Measurements from ENCODE around the gene FAM149A. TPM values are rescaled to one million over a fixed set of nuclear protein-coding genes. Genes with fewer than 3 reads are reported as not detected.

FAM149A gene
- total and polyA plus RNA-seq, 12 donors, result 1.3 to 6.8 (median 3.3) TPM

- no peaks in the 10 kb centered on the region for H3K27me3 ChIP-seq
- H3K4me3 ChIP-seq, result no peak overlapping the region
- no peaks in the 10 kb centered on the region for H3K9me3 ChIP-seq (replicated peaks in 1 of 3)
- TF ChIP-seq POLR2A (IDR thresholded peaks at IDR 0.05) (no peak), CTCF (IDR thresholded peaks at IDR 0.05) (no peak)
- no peak overlapping the region for H3K27ac ChIP-seq
- intact Hi-C loops (cut with DNase I), result no loop called here
- H3K4me1 ChIP-seq (replicated peaks in 1 of 2), result no peaks in the 10 kb centered on the region
- WGBS, 4 donors, result 81 to 89% (median 84%) methylated on average over 15 of the region's 15 CpGs
- DNase-seq, result no peak
- no peaks in the 10 kb centered on the region for H3K36me3 ChIP-seq (replicated peaks in 1 of 2)
Observed at GRCh38 chr4:186081202-186081807, 23.2 kb upstream of the FAM149A start.

DNA sequence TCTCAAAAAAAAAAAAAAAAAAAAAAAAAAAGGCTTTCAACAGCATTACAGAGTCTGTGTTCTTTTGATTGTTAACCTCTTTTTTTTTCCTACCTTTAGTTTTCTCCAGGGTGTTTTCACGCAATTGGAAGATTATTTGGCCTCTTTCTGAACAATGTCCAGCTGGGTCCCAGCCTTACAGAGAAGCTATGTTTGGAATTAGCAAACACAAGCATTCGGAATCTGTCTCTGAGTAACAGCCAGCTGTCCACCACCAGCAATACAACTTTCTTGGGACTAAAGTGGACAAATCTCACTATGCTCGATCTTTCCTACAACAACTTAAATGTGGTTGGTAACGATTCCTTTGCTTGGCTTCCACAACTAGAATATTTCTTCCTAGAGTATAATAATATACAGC lies 22.3 kb upstream of the FAM149A start:
- H3K27ac ChIP-seq, result no peak overlapping the region
- no peaks in the 10 kb centered on the region for H3K36me3 ChIP-seq (replicated peaks in 1 of 2)
- DNase-seq, result no peak
- intact Hi-C loops (cut with DNase I), result no loop called here
- no peaks in the 10 kb centered on the region for H3K27me3 ChIP-seq
- no peak for TF ChIP-seq POLR2A (IDR thresholded peaks at IDR 0.05)
- TF ChIP-seq CTCF (IDR thresholded peaks at IDR 0.05), result no peak
- no peaks in the 10 kb centered on the region for H3K9me3 ChIP-seq (replicated peaks in 1 of 3)
- H3K4me1 ChIP-seq (replicated peaks in 1 of 2), result no peaks in the 10 kb centered on the region
- H3K4me3 ChIP-seq, result no peak overlapping the region
- WGBS, 4 donors, result 79 to 87% (median 83%) methylated on average over 4 of the region's 4 CpGs

- TF ChIP-seq POLR2A (IDR thresholded peaks at IDR 0.05) (no peak), CTCF (IDR thresholded peaks at IDR 0.05) (no peak)
- DNase-seq, result no peak
- no peak overlapping the region for H3K27ac ChIP-seq
- no peak overlapping the region for H3K4me3 ChIP-seq
- no peaks in the 10 kb centered on the region for H3K9me3 ChIP-seq (replicated peaks in 1 of 3)
- no peaks in the 10 kb centered on the region for H3K4me1 ChIP-seq (replicated peaks in 1 of 2)
- no peaks in the 10 kb centered on the region for H3K36me3 ChIP-seq (replicated peaks in 1 of 2)
- intact Hi-C loops (cut with DNase I), result no loop called here
- no peaks in the 10 kb centered on the region for H3K27me3 ChIP-seq
Observed at GRCh38 chr4:186088523-186088922, 16.0 kb upstream of the FAM149A start.

DNA sequence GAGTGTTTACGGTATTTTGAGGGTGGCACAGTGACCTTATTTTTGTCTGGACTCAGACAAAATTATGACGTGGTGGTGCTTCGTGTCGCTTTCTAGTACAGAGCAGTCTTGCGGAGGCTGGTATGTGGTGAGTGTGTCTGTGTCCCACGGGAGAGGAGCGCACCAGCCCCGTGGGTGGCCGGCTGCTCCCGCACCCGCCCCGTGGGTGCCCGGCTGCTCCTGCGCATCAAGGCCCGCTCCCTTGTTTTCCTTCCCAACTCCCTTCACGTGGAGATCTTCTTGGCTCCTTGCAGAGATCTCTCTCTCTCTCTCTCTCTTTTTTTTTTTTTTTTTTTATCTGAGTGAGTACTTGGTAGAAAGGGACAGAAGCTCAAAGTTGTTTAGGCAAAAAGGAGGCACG lies 12.2 kb upstream of the FAM149A start:
- no peaks in the 10 kb centered on the region for H3K36me3 ChIP-seq (replicated peaks in 1 of 2)
- intact Hi-C loops (cut with DNase I), result no loop called here
- no peak for TF ChIP-seq CTCF (IDR thresholded peaks at IDR 0.05)
- no peak overlapping the region for H3K27ac ChIP-seq
- H3K9me3 ChIP-seq (replicated peaks in 1 of 3), result no peaks in the 10 kb centered on the region
- no peak for DNase-seq
- H3K27me3 ChIP-seq, result no peaks in the 10 kb centered on the region
- 89 to 96% (median 94%) methylated on average over 17 of the region's 17 CpGs for WGBS, 4 donors
- H3K4me1 ChIP-seq (replicated peaks in 1 of 2), result no peaks in the 10 kb centered on the region
- H3K4me3 ChIP-seq, result no peak overlapping the region

Data from adrenal gland (tissue), 12 donors.